HG03521 (cell line): ENCODE data around the gene UGT1A5.
"Not testable (repeated sequence)": the region's sequence is repeated elsewhere in the genome, so short reads cannot be mapped to it uniquely, and the experiment has no call there.

ENCODE experiments used
- ATAC-seq: cut with Tn5 transposase; IDR thresholded peaks from one replicate; pipeline ENCODE4 v1.9.1; 2021; ENCODE audit warnings: mild to moderate bottlenecking, moderate library complexity; ENCODE audit not compliant: unreplicated experiment

UGT1A5 gene

DNA sequence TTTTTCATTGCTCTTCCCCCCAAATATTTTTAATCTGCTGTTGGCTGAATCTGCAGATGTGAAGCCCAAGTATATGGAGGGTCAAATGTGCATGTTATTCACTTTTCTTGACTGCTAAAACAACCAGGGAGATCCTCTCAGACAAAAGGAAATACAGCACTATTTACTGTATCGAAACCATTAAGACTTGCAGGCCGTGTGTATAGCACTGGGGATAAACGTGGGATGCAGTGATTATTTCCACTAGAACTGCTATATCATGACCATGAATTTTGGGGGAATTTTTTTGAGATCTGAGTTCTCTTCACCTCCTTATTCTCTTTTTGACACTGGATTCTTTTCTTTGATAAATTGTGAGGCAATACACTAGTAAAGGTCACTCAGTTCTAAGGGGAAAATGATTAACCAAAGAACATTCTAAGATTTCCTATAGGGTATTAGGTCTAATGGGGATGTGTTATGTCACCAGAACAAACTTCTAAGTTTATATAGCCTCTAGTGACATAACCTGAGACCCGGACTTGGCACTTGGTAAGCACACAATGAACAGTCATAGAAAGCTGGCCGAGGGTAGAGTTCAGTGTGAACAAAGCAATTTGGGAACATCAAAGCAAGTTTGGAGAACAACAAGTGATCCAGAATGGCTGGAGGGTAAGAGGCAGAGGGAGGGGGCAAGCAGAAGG lies 32.5 kb downstream of the UGT1A5 start:
- ATAC-seq = no peak

- not testable (repeated sequence) for ATAC-seq
Measured at GRCh38 chr2:233745838-233746237, 33.1 kb downstream of the UGT1A5 start.

DNA sequence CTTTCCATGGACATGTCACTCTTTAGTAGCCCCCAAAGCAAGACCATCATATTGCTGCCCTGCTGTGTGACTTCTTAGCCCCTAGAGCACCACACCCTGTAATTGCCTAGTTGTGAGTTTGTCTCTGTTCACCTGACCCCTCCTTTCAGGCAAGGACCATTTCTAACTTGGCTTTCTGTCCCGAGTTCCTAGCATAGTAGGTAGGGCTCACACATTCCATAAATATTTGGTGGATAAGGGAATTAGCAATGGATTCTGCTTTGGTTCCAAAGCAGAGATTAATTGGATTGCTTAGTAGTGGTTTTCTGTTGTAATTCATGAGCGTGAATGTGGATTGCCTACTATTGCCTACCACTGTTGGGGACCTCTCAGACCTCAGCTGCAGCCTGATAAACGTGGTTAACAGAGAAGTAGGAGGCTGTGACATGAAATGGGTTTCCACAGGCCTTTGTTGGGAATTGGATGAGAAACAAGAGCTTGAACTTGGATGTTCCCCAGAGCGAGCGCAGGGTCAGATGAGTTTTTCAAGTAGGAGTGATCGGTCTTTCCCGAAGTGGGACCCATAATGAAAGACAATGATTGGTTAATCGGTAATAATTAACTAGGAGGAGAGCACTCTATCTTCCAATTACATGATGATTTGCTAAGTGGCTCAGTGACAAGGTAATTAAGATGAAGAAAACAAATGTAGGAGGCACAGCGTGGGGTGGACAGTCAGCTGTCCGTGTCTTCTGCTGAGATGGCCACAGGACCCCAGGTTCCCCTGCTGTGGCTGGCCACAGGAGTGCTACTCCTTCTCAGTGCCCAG lies 34.0 kb downstream of the UGT1A5 start:
- no peak for ATAC-seq

GRCh38 chr2:233747283-233747544 lies 34.5 kb downstream of the UGT1A5 start:
- no peak for ATAC-seq

DNA sequence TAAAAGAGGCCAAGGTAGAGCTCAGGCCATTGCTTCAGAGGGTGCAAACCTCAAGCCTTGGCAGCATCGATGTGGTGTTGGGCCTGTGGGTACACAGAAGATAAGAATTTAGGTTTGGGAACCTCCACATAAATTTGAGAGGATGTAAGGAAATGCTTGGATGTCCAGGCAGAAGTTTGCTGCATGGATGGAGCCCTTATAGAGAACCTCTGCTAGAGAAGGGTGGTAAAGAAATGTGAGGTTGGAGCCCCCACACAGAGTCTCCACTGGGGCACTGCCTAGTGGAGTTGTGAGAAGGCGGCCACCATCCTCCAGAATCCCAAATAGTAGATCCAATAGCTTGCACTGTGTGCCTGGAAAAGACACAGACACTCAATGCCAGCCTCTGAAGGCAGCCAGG lies 38.0 kb downstream of the UGT1A5 start:
- ATAC-seq = not testable (repeated sequence)

- not testable (repeated sequence) for ATAC-seq
Measured at GRCh38 chr2:233751212-233752009, 38.7 kb downstream of the UGT1A5 start.

DNA sequence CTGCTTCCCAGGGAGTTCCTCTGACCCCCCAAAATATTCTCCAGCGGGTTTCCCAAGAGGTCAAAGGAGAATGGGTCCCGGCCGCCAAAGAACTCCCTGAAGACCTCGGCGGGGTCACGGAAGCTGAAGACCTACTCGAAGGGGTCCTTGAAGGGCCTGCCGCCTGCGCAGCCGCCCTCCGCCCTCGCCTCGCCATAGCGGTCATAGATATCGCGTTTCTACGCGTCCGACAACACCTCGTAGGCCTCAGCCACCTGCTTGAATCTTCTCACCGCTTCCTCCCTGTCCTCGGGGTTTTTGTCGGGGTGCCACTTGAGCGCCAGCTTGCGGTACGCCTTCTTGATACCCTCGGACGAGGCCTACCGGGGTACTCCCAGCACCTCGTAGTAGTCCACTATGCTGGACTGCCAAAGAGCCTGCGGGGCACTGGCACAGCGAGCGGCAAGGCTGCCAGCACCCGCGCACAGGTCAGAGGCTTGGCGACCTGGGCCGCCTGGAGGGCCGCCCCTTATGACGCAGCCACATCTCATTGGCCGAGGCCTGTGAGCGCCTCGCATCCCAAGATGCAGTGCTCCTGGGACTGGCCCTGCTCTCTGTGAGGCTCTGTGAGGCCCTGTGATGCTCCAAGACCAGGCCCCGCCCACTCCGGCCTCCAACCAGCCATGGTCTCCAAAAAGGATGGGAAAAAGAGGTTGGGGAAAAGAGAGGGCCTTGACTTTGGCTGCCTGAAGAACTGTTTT lies 42.3 kb downstream of the UGT1A5 start:
- no peak for ATAC-seq

DNA sequence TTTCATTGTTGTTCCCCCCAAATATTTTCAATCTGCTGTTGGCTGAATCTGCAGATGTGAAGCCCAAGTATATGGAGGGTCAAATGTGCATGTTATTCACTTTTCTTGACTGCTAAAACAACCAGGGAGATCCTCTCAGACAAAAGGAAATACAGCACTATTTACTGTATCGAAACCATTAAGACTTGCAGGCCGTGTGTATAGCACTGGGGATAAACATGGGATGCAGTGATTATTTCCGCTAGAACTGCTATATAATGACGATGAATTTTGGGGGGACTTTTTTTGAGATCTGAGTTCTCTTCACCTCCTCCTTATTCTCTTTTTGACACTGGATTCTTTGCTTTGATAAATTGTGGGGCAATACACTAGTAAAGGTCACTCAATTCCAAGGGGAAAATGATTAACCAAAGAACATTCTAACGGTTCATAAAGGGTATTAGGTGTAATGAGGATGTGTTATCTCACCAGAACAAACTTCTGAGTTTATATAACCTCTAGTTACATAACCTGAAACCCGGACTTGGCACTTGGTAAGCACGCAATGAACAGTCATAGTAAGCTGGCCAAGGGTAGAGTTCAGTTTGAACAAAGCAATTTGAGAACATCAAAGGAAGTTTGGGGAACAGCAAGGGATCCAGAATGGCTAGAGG lies 43.8 kb downstream of the UGT1A5 start:
- no peak for ATAC-seq

DNA sequence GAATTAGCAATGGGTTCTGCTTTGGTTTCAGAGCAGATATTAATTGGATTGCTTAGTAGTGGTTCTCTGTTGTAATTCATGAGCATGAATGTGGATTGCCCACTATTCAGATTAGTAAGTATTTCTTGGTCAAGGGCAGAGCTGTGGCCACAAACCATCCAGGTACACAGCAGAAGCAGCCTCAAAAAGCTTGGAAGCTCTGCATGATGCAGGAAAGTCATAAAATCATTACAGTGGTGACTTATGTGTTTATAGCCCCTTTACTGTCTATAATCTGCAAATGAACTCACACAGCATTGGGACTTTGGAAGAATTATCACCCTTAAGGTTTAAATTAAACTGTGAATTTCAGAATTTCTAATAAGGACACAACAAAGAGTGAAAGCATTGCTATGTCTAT lies 45.4 kb downstream of the UGT1A5 start:
- no peak for ATAC-seq

- ATAC-seq = no peak
Measured at GRCh38 chr2:233758849-233759248, 46.1 kb downstream of the UGT1A5 start.

GRCh38 chr2:233760043-233760442 lies 47.3 kb downstream of the UGT1A5 start, which contains the start of gene UGT1A1:
Gene UGT1A1 (plus strand): TSS chr2:233760270. CDS start chr2:233760288, 18 bp downstream.
- no peak for ATAC-seq

DNA sequence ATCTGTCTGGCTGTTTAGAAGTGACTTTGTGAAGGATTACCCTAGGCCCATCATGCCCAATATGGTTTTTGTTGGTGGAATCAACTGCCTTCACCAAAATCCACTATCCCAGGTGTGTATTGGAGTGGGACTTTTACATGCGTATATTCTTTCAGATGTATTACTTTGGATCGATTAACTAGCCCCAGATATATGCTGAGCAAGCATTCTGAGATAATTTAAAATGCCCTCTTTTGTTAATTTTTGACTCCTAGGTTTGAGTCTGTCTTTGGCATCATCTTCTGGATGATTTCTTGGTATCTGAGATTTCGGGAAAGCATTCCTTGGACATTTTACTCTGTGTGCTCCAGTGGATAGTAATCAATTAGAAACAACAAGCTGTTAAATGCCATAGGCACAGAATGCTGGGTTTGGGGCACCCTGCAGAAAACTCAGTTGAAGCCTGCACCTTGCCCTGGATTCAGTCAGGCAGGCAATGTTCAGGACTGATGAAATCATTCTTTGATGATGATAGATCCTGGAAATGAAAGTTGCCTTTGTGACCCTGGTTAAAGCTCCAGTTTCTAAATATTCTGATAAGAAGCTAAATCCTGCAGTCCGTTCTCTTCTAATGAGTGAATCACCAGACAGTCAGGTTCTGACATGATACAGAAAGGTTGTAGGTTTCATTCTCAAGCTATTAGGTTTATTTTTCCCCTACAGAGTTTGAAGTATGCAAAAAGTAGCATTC lies 48.5 kb downstream of the UGT1A5 start:
- ATAC-seq = no peak

DNA sequence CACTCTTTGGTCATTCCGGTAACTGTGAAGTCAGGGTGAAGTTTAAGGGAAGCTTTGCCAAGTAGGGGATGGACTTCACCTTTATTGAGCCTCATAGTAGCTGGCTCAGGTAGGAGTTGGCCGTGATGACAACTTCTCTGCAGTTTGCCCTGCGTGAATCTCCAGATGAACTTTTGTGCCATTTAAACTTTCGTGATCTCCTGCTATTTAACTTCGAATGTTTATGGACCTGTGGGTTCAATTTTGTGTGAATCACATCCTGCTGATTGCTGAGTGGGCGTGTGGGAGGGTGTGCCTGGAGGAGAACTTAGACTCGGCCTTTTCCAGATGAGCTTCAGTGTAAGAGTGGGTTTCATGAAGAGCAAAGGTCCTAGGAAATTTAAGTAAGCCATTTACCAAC lies 51.6 kb downstream of the UGT1A5 start:
- ATAC-seq = no peak

DNA sequence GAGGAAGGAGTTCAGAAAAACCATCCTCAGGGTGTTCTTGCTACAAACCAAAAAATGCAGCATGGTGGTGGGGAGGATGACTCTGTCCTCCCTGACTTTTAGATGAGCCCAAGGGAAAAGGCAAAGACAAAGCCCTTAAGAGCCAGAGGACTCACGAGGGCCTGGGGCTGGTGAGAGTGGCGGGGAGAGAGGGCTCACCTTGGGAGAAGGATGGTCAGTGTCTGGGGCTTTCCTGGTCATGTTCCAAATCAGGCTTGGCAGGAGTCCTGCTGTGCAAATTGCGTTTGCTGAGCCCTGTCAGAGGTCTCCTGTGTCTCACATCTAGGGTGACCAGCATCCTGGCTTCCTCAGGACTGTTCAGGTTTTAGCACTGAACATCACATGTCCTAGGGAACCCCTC lies 52.1 kb downstream of the UGT1A5 start:
- ATAC-seq = no peak

GRCh38 chr2:233766416-233766815 lies 53.7 kb downstream of the UGT1A5 start:
- ATAC-seq = no peak

DNA sequence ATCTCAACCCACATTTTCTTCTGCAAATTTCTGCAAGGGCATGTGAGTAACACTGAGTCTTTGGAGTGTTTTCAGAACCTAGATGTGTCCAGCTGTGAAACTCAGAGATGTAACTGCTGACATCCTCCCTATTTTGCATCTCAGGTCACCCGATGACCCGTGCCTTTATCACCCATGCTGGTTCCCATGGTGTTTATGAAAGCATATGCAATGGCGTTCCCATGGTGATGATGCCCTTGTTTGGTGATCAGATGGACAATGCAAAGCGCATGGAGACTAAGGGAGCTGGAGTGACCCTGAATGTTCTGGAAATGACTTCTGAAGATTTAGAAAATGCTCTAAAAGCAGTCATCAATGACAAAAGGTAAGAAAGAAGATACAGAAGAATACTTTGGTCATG lies 55.4 kb downstream of the UGT1A5 start:
- no peak for ATAC-seq

- no peak for ATAC-seq
Measured at GRCh38 chr2:233769260-233769659, 56.6 kb downstream of the UGT1A5 start.

DNA sequence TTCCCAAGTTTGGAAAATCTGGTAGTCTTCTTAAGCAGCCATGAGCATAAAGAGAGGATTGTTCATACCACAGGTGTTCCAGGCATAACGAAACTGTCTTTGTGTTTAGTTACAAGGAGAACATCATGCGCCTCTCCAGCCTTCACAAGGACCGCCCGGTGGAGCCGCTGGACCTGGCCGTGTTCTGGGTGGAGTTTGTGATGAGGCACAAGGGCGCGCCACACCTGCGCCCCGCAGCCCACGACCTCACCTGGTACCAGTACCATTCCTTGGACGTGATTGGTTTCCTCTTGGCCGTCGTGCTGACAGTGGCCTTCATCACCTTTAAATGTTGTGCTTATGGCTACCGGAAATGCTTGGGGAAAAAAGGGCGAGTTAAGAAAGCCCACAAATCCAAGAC lies 59.4 kb downstream of the UGT1A5 start:
- no peak for ATAC-seq

DNA sequence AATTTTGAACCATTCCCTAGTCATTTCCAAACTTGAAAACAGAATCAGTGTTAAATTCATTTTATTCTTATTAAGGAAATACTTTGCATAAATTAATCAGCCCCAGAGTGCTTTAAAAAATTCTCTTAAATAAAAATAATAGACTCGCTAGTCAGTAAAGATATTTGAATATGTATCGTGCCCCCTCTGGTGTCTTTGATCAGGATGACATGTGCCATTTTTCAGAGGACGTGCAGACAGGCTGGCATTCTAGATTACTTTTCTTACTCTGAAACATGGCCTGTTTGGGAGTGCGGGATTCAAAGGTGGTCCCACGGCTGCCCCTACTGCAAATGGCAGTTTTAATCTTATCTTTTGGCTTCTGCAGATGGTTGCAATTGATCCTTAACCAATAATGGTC lies 59.9 kb downstream of the UGT1A5 start:
- no peak for ATAC-seq

GRCh38 chr2:233773854-233774253 lies 61.1 kb downstream of the UGT1A5 start:
- ATAC-seq = no peak
